HEK293 (cell line): ENCODE results near the gene SCGB1A1.

Experiments used
- ATF2 ChIP-seq: fragments of 450-650 bp; formaldehyde crosslinking; IDR thresholded peaks from 2 replicates; pipeline ENCODE4 v1.5.1; 2016; ENCODE audit warnings: missing biosample characterization, missing genetic modification characterization, low read depth
- INSM2 ChIP-seq: fragments of 450-650 bp; formaldehyde crosslinking; IDR thresholded peaks from 2 replicates; pipeline ENCODE4 v1.5.1; 2016; ENCODE audit warnings: missing biosample characterization, missing genetic modification characterization
- PRDM1 ChIP-seq: fragments of 450-650 bp; formaldehyde crosslinking; IDR thresholded peaks from 2 replicates; pipeline ENCODE4; 2016; ENCODE audit warnings: missing biosample characterization, missing genetic modification characterization
- PRDM2 ChIP-seq: fragments of 450-650 bp; formaldehyde crosslinking; IDR thresholded peaks from 2 replicates; pipeline ENCODE4 v1.5.1; 2016; ENCODE audit warnings: missing biosample characterization, missing genetic modification characterization, borderline replicate concordance
- SETDB1 ChIP-seq: IDR thresholded peaks from one replicate; pipeline ENCODE4 v1.6.1; 2017; ENCODE audit warnings: mild to moderate bottlenecking, low read length, moderate library complexity, mixed read lengths; ENCODE audit not compliant: insufficient read length
- ZBTB11 ChIP-seq: fragments of 450-650 bp; formaldehyde crosslinking; conservative IDR thresholded peaks from 2 replicates; pipeline ENCODE4 v1.5.1; 2016; ENCODE audit warnings: low read depth, missing biosample characterization, missing genetic modification characterization
- ZBTB21 ChIP-seq: fragments of 450-650 bp; formaldehyde crosslinking; IDR thresholded peaks from 2 replicates; pipeline ENCODE4 v1.5.1; 2017; ENCODE audit warnings: missing biosample characterization, missing genetic modification characterization
- ZBTB44 ChIP-seq: fragments of 450-650 bp; IDR thresholded peaks from 2 replicates; pipeline ENCODE4 v1.5.1; 2018; ENCODE audit warnings: missing biosample characterization, mild to moderate bottlenecking, missing genetic modification characterization
- ZBTB48 ChIP-seq: fragments of 450-650 bp; formaldehyde crosslinking; IDR thresholded peaks from 2 replicates; pipeline ENCODE4 v1.5.1; 2016; ENCODE audit warnings: missing biosample characterization, missing genetic modification characterization
- ZFP37 ChIP-seq: fragments of 450-650 bp; formaldehyde crosslinking; IDR thresholded peaks from 2 replicates; pipeline ENCODE4 v1.5.1; 2016; ENCODE audit warnings: missing biosample characterization, missing genetic modification characterization
- ZNF140 ChIP-seq: fragments of 450-650 bp; formaldehyde crosslinking; IDR thresholded peaks from 2 replicates; pipeline ENCODE4 v1.5.1; 2016; ENCODE audit warnings: missing biosample characterization, missing genetic modification characterization
- ZNF18 ChIP-seq: fragments of 450-650 bp; formaldehyde crosslinking; IDR thresholded peaks from 2 replicates; pipeline ENCODE4 v1.5.1; 2016; ENCODE audit warnings: missing biosample characterization, missing genetic modification characterization
- ZNF223 ChIP-seq: fragments of 450-650 bp; formaldehyde crosslinking; IDR thresholded peaks from 2 replicates; pipeline ENCODE4 v1.5.1; 2016; ENCODE audit warnings: missing biosample characterization, missing genetic modification characterization
- ZNF324 ChIP-seq: fragments of 450-650 bp; formaldehyde crosslinking; IDR thresholded peaks from 2 replicates; pipeline ENCODE4 v1.5.1; 2016; ENCODE audit warnings: missing biosample characterization, missing genetic modification characterization
- ZNF391 ChIP-seq: fragments of 450-650 bp; formaldehyde crosslinking; IDR thresholded peaks from 2 replicates; pipeline ENCODE4 v1.5.1; 2016; ENCODE audit warnings: low read depth, missing biosample characterization, missing genetic modification characterization, borderline replicate concordance
- ZNF549 ChIP-seq: fragments of 450-650 bp; IDR thresholded peaks from 2 replicates; pipeline ENCODE4 v1.5.1; 2018; ENCODE audit warnings: missing biosample characterization, missing genetic modification characterization, mild to moderate bottlenecking, inconsistent platforms, moderate library complexity
- ZNF704 ChIP-seq: fragments of 450-650 bp; formaldehyde crosslinking; IDR thresholded peaks from 2 replicates; pipeline ENCODE4 v1.5.1; 2016; ENCODE audit warnings: missing biosample characterization, missing genetic modification characterization

The SCGB1A1 gene

GRCh38 chr11:62472063-62472884, 53.4 kb downstream of the SCGB1A1 start (continued):
- TF ChIP-seq PRDM2 (tag by site-specific recombination) (no peak), ZNF704 (tag by site-specific recombination) (no peak), ZFP37 (tag by site-specific recombination) (no peak), ZBTB11 (no peak), INSM2 (tag by site-specific recombination) (0 out of 2 replicates have a peak, but pooled peaks have one; percentile 15), ZNF223 (tag by site-specific recombination) (no peak), SETDB1 (no peak), ZBTB48 (tag by site-specific recombination) (peak; percentile 65; the same call in 1 of the 2 replicates), ATF2 (tag by site-specific recombination) (no peak), ZNF391 (tag by site-specific recombination) (0 out of 2 replicates have a peak, but pooled peaks have one; percentile 29), PRDM1 (tag by site-specific recombination) (0 out of 2 replicates have a peak, but pooled peaks have one; percentile 47), ZNF18 (tag by site-specific recombination) (no peak), ZNF140 (tag by site-specific recombination) (no peak), ZBTB44 (no peak), ZNF324 (tag by site-specific recombination) (0 out of 2 replicates have a peak, but pooled peaks have one; percentile 26), ZBTB21 (tag by site-specific recombination) (0 out of 2 replicates have a peak, but pooled peaks have one; percentile 42), ZNF549 (tag by site-specific recombination) (no peak)
